GM19099 (cell line): ENCODE results near the gene TMEM129.

Source experiments
- POLR2A ChIP-seq: IDR thresholded peaks from 3 replicates; pipeline ENCODE4 v1.6.1; 2011; ENCODE audit warnings: low read depth; ENCODE audit not compliant: insufficient read length; ENCODE audit errors: extremely low read depth

TMEM129 gene

DNA sequence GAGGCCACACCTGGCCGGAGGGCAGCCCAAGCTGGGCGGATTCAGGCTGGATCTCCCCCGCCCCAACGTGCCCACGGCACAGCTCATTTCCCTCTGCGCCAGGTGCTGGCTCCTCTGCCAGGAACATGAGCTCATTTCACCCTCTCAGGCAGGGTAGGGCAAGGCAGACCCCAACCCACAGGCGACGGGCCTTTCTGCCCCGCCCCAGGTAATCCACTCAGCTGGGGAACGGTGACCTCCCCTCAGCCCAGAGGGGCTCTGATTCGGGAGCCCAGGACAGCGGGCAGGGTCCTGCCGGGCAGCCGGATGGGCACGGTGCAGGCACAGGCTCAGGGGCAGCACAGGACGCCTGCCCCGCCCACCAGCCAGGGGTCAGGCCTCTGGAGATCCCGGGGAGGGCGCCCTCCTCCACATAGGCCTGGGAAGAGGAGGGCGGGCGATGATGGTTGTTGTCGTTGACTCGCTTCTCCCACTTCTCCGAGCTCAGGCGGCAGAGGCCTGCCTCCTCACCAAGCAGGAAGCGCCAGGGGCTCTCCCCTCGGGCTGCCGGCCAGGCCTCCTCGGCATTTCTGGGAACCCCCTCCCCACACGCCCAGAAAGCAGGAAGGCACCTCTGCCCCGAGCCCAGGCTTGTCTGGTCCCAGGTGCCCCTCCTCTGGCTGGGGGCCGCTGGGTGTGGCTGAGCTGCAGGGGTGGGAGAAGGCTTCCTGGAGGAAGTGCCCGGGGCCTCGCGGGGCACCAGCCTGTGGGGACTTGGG is 31.3 kb upstream of the TMEM129 start:
- no peak for TF ChIP-seq POLR2A

DNA sequence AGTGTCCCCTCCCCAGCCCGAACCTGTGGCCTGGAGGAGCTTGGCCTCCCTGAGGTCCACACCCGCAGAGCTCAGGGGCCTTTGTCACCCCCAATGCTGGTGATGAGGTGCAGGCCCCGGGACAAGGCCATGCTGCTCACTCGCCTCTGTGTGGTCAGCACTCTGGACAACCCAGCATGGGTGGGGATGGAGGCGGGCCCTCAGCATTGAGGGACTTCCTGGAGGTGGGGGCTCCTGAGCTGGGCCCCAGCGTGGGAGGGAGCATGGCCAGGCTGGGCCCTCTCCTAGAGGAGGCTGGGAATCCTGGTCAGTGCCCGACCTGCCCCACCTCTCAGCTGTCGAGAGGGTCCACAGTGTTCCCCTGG is 30.8 kb upstream of the TMEM129 start:
- TF ChIP-seq POLR2A = no peak

DNA sequence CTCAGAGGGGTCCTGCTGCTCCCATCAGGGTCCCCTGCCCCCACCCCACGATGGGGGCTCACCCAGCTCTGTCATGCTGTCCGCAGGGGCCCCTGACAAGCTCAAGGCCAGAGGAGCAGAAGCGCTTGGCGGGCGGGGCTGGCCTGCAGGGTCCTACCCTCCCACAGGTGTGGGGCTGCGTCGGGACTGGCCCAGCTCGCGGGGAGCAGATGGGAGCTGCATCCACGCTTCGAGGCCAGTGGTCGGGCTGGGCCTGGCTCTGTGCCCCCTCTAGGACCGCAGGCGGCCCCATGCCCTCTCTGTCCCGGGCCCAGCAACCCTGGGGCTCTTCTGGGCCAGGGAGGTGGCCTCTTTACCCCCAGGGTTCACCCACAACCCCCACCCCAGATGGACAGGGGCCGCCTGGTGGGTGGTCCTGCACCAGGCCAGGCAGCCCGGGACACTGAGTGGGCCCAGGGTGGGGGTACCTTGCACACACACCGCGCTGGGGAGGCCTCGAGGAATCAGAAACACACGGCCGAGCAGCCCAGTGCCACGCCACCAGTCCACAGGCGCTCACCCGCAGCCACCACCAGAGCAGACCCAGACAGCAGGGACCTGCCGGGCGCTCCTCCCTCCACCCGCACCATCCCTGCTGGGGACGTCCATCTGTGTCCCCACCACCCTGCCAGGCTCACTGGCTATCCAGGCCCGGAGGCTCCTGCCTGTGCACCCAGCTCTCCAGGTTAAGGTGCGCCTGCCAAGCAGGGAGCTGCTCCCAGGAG is 30.2 kb upstream of the TMEM129 start:
- TF ChIP-seq POLR2A = no peak

DNA sequence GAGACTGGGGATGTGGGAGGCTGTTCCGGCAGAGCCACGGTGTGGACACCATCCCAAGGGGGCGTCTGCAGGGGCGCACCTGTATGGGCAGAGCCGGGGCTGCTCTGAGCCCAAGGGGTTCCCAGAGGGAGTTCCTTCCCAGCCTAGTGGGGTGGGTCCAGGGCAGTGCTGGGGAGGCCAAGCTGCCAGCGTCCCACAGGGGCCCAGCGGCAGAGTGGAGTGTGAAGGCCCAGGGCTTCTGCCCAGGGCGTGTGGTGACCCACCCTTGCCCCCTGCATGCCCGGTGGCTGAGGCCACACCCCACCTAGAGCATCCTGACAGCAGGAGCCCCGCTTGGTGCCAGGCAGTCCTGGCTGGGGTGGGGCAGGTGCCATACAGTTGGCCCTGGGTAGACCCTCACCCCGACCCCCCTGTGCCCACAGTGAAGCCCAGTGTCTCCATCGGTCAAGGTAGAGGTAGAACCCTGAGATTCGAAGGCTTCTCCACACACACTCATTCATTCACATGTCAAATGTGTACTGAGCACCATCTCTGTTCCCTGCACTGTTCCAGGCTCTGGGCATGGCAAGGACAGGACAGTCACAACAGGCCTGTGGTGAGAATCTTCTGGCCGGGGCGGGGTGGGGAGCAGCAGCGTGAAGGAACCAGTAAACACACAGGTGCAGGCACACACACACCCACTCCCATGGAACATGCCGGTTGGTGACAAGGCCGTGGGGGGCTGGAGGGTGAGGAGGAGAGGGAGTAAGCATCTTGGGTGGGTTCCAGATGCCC is 29.4 kb upstream of the TMEM129 start:
- TF ChIP-seq POLR2A = no peak

DNA sequence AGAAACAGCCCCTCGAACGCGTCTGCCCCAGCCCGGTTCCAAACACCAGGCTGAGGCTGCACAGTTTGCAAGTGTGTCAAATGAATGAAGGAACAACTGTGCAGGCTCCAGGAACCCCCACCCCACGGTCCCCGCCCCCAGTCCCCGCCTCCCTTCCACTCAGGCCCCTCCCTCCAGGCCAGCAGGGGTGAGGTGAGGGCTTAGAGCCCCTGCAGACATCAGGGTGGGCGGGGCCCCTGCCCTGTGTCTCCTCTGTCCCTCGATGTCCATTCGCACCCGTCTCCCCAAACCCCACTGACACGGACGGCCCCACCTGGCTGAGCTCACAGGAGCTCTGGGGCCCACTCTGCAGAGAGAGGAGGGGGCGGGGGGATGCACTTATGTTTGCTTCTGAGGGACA is 28.7 kb upstream of the TMEM129 start:
- no peak for TF ChIP-seq POLR2A

DNA sequence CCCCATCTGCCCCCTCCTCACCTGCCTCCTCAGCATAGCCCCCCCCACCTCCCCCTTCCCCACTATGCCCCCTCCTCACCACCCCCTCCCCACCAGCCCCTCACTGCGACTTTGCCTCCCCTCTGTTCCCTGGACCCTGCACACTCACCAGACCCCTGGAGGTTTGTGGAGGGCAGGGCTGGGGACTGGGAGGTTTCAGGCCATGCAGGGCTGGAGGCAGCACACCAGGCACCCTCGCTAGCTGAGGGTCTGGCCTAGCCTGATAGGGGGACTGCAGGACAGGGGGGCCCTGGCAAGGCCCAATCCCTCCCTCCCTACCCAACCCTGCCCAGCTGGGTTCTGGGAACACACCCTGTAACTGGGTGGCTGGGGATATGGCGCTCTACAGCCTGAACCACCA is 28.2 kb upstream of the TMEM129 start:
- TF ChIP-seq POLR2A = no peak

DNA sequence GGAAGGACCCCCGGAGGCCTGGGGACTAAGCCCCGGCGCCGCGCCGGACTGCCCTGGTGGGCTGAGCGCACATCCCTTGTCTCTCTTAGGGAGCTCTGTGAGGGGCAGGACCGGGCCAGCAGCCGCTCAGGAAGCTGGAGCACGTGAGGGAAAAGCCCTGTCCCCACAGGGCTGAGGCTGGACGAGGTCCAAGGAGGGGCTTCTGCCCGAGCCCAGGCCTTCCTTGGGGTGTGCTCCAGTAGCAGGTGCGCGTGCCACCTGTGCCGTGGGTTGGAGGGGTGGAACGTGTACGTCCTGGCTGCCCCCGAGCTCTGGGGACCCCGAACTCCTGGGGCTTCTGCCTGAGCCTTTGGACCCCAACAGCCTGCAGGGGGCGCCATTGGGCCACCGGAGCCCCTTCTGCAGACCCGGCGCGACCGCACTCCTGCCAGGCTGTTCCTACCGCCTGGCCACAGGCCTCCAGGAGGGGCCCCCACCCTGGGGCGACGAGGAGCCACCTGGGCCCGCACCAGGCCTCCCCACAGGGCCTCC is 27.4 kb upstream of the TMEM129 start:
- TF ChIP-seq POLR2A = no peak

DNA sequence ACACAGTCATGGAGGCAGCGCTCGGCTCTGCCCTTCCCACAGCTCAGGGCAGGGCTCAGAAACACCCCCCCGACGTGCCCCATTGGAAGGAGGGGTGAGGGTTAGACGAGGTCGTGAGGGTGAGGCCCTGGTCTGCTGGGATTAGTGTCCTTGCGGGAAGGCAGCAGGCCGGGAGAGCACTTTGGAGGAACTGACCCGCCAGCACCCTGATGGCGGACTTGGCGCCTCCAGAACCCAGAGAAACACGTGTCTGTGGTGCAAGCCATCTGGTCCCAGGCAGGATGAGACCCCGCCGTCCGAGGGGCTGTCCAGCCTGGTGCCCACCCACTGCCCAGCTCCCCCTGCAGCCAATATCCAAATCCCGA is 26.5 kb upstream of the TMEM129 start:
- TF ChIP-seq POLR2A = no peak

DNA sequence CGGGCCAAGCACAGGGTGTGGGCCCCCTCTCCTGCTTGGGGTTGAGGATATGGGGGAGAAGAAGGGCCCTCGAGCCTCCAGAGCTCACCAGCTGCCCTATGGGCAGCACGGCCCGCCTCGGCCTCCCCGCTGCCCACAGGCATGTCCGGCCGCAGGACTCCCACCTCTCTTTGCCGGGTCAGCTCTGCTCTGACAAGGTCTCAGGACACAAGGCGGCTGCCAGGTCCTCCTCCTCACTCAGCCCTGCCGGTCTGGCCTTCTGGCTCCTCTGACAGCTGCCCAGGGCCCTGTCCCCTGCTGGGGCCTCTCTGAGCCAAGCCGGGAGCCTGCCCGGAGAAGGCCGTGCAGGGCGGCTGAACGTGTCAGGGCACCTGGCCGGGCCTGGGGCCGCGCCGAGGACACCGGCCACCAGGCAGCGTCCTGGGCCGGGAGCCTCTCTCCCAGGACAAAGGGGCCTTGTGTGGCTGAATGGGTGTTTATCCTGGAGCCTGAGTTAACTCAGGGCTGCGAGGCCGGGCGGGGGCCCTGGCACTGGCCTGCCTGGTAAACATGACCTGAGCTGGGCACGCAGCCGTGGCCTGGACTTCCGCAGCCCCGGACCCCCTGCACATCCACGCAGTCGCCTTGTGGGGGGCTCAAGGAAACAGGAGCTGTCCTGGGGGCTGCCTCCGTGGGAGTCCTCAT is 25.9 kb upstream of the TMEM129 start:
- no peak for TF ChIP-seq POLR2A

DNA sequence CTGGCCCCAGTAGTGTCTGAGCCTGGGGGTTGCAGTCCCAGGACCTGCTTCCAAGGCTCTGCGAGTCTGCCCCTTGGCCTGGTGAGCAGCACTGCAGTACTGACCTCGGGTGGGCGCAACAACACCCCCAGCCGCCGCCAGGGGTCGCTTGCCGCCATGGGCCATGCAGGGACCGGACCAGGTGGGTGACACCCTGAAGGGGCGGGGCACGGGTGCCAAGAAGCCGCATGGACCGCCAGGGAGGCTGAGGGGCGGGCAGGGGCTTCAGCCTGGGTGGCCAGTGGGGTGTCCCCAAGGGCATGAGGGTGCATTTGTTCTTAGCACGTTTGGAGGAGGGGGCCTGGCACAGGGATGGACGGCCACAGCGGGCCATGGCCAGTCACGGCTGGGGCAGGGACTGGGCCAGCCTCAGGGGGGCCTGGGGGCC is 25.2 kb upstream of the TMEM129 start:
- no peak for TF ChIP-seq POLR2A

DNA sequence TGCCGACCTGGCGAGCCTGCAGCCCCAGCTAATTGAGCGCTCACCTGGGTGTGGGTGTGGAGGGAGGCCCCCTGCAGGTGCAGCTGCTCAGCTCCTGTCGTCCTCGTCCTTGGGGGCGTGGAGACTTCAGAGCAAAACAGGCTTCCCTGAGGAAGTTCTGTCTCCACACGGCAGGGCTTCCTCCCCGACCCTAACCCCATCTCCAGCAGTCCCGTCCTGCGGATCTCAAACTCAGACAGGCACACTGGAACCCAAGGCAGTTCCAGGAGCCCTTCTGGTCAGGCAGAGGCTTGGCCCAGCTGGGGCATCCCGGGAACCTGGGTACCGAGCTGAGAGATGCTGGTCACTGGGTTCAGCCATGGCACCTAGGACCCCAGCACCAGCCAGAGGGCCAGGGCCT is 24.6 kb upstream of the TMEM129 start:
- TF ChIP-seq POLR2A = no peak

DNA sequence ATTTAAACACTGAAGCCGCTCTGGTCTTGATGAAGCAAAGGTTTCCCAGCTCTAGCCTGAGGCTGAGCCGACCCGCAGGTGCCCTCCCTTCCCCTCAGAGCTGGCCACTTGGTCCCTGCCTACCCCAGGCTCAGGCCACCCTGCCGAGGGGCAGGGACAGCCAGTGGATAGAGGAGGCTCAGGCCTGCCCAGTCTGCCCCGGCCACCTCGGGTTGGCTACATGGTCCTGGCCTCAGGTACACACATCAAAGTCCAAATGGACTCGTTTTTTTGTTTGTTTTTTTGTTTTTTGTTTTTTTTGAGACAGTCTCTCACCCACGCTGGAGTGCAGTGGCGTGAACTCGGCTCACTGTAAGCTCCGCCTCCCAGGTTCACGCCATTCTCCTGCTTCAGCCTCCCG is 24.0 kb upstream of the TMEM129 start:
- no peak for TF ChIP-seq POLR2A

DNA sequence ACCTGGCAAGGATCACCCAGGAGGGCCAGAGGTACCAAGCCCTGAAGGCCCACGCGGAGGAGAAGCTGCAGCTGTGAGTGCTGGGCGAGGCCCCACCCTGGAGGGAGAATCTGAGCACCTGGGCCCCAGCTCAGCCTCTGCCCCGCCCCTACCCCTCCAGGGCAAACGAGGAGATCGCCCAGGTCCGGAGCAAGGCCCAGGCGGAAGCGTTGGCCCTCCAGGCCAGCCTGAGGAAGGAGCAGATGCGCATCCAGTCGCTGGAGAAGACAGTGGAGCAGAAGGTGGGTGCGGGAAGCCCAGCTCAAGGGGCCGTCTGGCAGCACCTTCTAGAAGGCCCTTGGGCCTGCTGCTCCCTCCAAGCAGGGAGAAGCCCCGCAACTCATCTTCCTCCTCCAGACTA is 23.4 kb upstream of the TMEM129 start:
- no peak for TF ChIP-seq POLR2A

DNA sequence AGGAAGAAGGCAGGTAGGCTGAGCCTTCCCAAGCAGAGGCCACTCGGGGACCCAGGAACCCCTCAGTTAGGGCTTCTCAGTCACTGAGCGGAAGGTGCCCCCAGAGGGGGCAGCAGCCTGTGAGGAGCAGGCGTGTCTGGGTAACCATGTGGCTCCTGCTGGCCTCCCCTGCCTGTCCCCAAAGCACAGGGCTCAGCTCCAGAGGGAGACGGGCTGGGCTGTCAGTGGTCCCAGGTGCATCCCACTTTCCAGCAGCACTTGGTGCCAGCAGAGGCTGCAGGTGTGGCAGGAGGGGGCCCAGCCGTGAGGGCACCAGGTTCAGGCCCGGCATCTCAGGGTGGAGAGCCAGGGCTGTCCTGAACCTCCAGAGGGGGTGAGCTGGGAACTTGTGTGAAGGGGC is 22.9 kb upstream of the TMEM129 start:
- no peak for TF ChIP-seq POLR2A

DNA sequence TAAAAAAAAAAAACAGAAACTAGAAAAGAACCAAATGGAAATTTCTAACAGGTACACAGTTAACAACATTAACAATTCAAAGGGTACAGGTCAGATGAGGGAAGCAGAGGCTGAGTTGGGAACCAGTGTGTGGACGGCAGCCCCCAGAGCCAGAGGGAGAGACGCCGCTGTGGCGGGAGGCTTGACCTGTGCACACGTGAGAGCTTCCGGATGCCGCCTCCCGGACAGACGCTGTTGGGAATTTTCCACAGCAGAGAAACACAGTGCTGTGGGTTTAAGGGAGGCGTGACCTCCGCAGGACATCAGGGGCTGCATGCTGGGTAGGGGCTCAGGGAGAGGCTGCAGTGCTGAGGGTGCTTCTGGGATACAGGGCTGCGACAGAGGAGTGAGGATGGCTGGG is 22.4 kb upstream of the TMEM129 start:
- TF ChIP-seq POLR2A = no peak
